ENCODE data around the gene SAPCD2.
"Not testable (repeated sequence)": the region's sequence is repeated elsewhere in the genome, so short reads cannot be mapped to it uniquely, and the experiment has no call there.

GRCh38 chr9:137062798-137063197 lies 7.6 kb downstream of the SAPCD2 start:
- TF ChIP-seq CTCF (IDR thresholded peaks at IDR 0.05); SIN3A (IDR thresholded peaks at IDR 0.05; ENCODE audit: borderline replicate concordance, insufficient read depth, low read depth, low read length): not testable (repeated sequence)
